Measurements from ENCODE around the gene TMEM236. TPM values are rescaled to one million over a fixed set of nuclear protein-coding genes. Genes with fewer than 3 reads are reported as not detected.
A peak's percentile ranks its signal among the peaks of the same experiment; 100 is the strongest.

The TMEM236 gene
- total and polyA plus RNA-seq, 7 donors = 0.28 to 10.5 (median 1.8) TPM

DNA sequence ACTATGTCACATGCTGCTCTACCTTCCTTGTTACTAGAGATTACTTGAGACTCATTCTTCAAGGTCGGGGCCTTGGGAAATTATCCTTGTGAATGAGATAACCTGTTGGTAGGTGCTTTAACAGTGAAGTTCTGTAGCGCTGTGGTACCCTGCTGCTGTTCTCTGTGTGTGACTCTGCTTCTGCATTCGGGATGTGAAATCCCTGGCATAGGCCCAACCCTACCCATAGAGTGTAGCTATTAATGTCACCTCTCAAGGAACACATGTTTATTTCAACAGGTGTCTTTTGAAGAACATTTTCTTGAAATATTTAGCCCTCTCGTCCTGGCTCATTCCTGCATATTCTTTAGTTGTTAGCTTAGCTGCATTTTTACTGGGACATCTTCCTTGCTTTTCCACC, 41.8 kb upstream of the TMEM236 start:
- WGBS, 2 donors = 82 to 89% methylated on average over 4 of the region's 4 CpGs
- no peaks in the 10 kb centered on the region for H3K27me3 ChIP-seq
- no peak overlapping the region for H3K4me3 ChIP-seq
- H3K36me3 ChIP-seq = peaks cover 0 to 91% (median 23%) of the 10 kb centered on the region in 4 donors
- H3K4me1 ChIP-seq = peaks cover 0 to 3% (median 0%) of the 10 kb centered on the region in 4 donors
- DNase-seq = no peak
- no peak overlapping the region for H3K27ac ChIP-seq
- intact Hi-C loops (cut with DNase I) = no loop called here
- H3K9me3 ChIP-seq = no peaks in the 10 kb centered on the region
- TF ChIP-seq POLR2AphosphoS5 (IDR thresholded peaks at IDR 0.05) (no peak), CTCF (IDR thresholded peaks at IDR 0.05) (no peak), POLR2A (IDR thresholded peaks at IDR 0.05) (no peak), EP300 (IDR thresholded peaks at IDR 0.05) (no peak)

DNA sequence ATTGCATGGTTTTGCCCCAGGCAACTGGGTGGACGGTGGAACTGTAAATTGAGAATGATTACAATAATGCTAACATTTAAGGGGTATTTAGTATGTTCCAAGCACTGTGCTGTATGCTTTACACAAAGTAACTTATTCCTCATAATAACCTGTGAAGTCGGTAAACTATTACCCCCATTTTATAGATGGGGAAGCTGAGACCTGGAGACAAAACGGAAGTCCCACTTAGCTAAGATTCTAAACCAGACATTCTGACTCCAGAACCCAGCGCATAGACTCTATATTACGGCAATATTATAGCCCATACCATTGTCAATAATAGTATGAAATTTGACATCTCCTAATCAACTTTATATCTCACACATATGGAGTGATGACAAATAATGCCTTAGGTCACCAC, 39.9 kb upstream of the TMEM236 start:
- Histone ChIP-seq H3K36me3 (peaks cover 0 to 90% (median 20%) of the 10 kb centered on the region in 4 donors), H3K4me3 (no peak overlapping the region), H3K27ac (no peak overlapping the region), H3K27me3 (no peaks in the 10 kb centered on the region), H3K9me3 (no peaks in the 10 kb centered on the region), H3K4me1 (peaks cover 0 to 3% (median 0%) of the 10 kb centered on the region in 4 donors)
- WGBS, 2 donors = 96 to 98% methylated on average over 5 of the region's 5 CpGs
- TF ChIP-seq EP300 (IDR thresholded peaks at IDR 0.05) (no peak), POLR2AphosphoS5 (IDR thresholded peaks at IDR 0.05) (no peak), CTCF (IDR thresholded peaks at IDR 0.05) (no peak), POLR2A (IDR thresholded peaks at IDR 0.05) (no peak)
- intact Hi-C loops (cut with DNase I) = no loop called here
- no peak for DNase-seq

- Histone ChIP-seq H3K9me3 (no peaks in the 10 kb centered on the region), H3K4me1 (peaks cover 0 to 3% (median 0%) of the 10 kb centered on the region in 4 donors), H3K27me3 (no peaks in the 10 kb centered on the region), H3K27ac (peak overlapping the region in 3 of 4 donors; percentile 41 to 51 (median 42)), H3K36me3 (peaks cover 0 to 87% (median 20%) of the 10 kb centered on the region in 4 donors), H3K4me3 (peak overlapping the region in 3 of 4 donors; percentile 29 to 32 (median 31))
- 88 to 94% methylated on average over 18 of the region's 18 CpGs for WGBS, 2 donors
- no peak for DNase-seq
- no peak for TF ChIP-seq POLR2AphosphoS5 (IDR thresholded peaks at IDR 0.05)
- no peak for TF ChIP-seq EP300 (IDR thresholded peaks at IDR 0.05)
- TF ChIP-seq CTCF (IDR thresholded peaks at IDR 0.05) = no peak
- TF ChIP-seq POLR2A (IDR thresholded peaks at IDR 0.05) = no peak
- intact Hi-C loops (cut with DNase I) = no loop called here
Measured at GRCh38 chr10:17712717-17713471, 39.1 kb upstream of the TMEM236 start.

DNA sequence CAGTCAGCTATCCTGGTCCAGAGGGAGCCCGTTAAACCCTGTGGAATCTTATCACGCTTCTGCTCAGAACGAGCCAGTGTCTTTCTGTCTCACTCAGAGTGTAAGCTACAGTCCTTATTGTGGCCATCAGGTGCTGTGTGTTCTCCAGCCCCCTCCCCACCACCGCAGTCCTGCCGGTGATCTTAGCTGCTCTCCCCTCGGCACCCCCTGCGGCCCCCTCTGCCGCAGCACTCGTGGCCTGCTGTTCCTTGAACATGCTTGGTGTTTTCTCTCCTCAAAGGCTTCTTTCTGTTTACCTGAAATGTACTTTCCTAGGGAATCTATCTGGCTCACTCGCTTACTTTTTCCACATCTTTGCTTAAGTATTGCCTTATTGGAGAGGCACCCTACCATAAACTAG, 38.2 kb upstream of the TMEM236 start:
- 95 to 96% methylated on average over 10 of the region's 10 CpGs for WGBS, 2 donors
- H3K27ac ChIP-seq = no peak overlapping the region
- peaks cover 0 to 3% (median 0%) of the 10 kb centered on the region in 4 donors for H3K4me1 ChIP-seq
- H3K4me3 ChIP-seq = no peak overlapping the region
- TF ChIP-seq EP300 (IDR thresholded peaks at IDR 0.05) (no peak), POLR2A (IDR thresholded peaks at IDR 0.05) (no peak), POLR2AphosphoS5 (IDR thresholded peaks at IDR 0.05) (no peak), CTCF (IDR thresholded peaks at IDR 0.05) (no peak)
- intact Hi-C loops (cut with DNase I) = no loop called here
- H3K27me3 ChIP-seq = no peaks in the 10 kb centered on the region
- no peaks in the 10 kb centered on the region for H3K9me3 ChIP-seq
- DNase-seq = no peak
- peaks cover 0 to 79% (median 20%) of the 10 kb centered on the region in 4 donors for H3K36me3 ChIP-seq

Data from sigmoid colon (tissue), 7 donors.